Heart right ventricle (tissue), 16 donors: ENCODE measurements around the gene PRKAG1. TPM values are rescaled to one million over a fixed set of nuclear protein-coding genes. Genes with fewer than 3 reads are reported as not detected.

Source experiments
- ATAC-seq, 8 donors: fragments of 200-7000 bp; cut with Tn5 transposase; one replicate each; pipeline ENCODE4 v1.9.1; 2020; ENCODE audit warnings: mild to moderate bottlenecking in 8 of 8, moderate library complexity in 8 of 8, moderate number of reproducible peaks in 1 of 8
- DNase-seq, 2 donors: peaks; one replicate each; pipeline ENCODE4 v3.0.0-alpha.2; 2020
- H3K27ac ChIP-seq, 10 donors: fragments of 200-600 bp; sonication (generic) in 2 of 10; one replicate each; pipeline versions ENCODE4 v1.5.0 to v1.8.0; 2020 to 2022; ENCODE audit warnings: mild to moderate bottlenecking in 3 of 10
- H3K27me3 ChIP-seq, 7 donors: fragments of 200-600 bp; one replicate each; pipeline ENCODE4 v1.8.0; 2021 to 2022; ENCODE audit warnings: mild to moderate bottlenecking in 2 of 7
- H3K36me3 ChIP-seq, 9 donors: fragments of 200-600 bp; sonication (generic) in 1 of 9; one replicate each; pipeline versions ENCODE4 v1.5.0 to v1.8.0; 2020 to 2022; ENCODE audit warnings: mild to moderate bottlenecking in 2 of 9
- H3K4me1 ChIP-seq, 9 donors: fragments of 200-600 bp; sonication (generic) in 1 of 9; one replicate each; pipeline versions ENCODE4 v1.5.0 to v1.8.0; 2020 to 2022; ENCODE audit warnings: mild to moderate bottlenecking in 4 of 9
- H3K4me3 ChIP-seq, 10 donors: fragments of 200-600 bp; sonication (generic) in 2 of 10; one replicate each; pipeline versions ENCODE4 v1.5.0 to v1.8.0; 2020 to 2022; ENCODE audit warnings: mild to moderate bottlenecking in 7 of 10, moderate library complexity in 2 of 10
- H3K9me3 ChIP-seq, 11 donors: fragments of 200-600 bp in 10 of 11; sonication (generic) in 2 of 11; one replicate each; pipeline versions ENCODE4 v1.5.0 to v1.8.0; 2013 to 2022; ENCODE audit warnings: mild to moderate bottlenecking in 2 of 11, control low read depth in 1 of 11, moderate library complexity in 1 of 11
- CTCF ChIP-seq, 9 donors: fragments of 200-600 bp; sonication (generic) in 2 of 9; IDR thresholded peaks; one replicate each; pipeline versions ENCODE4 v1.5.0 to v1.8.0; 2021 to 2022; ENCODE audit warnings: antibody characterized with exemption in 9 of 9, mild to moderate bottlenecking in 5 of 9, moderate library complexity in 1 of 9
- WGBS, 2 donors: extraction: QIAGEN DNeasy Blood & Tissue Kit; methylation state at CpG; one replicate each; pipeline ENCODE4 v1.1.7; 2013; ENCODE audit warnings: inconsistent platforms in 1 of 2; 5-methylcytosine and 5-hydroxymethylcytosine counted together
- intact Hi-C, 10 donors: fragments of 100-400 bp; cut with DNase I; formaldehyde crosslinking; loops; one replicate each; pipeline versions ENCODE4 v1.11.1 to v1.14.2; 2022
- polyA plus RNA-seq, 2 donors: library from polyadenylated mRNA; stranded (reverse); fragments of 200-250 nt; gene quantifications; one replicate each; pipeline ENCODE4 v1.2.3, GENCODE V29; 2013
- total RNA-seq, 10 donors: library from RNA; stranded (reverse); fragmentation: NEBNext Ultra II Directional in 3 of 10; extraction: Animal tissue kit (Norgen Biotek cat#: 25700) in 3 of 10; gene quantifications; one replicate each; pipeline versions ENCODE4 v1.2.1 to v1.2.4, GENCODE V29; 2021 to 2023
- donor health status: Arrhythmogenic right ventricular cardiomyopathy.
- donor health status: ischemic (EF 13 %, LVEDD 7.1; RV severe dilation, severe dysfunction).
- donor health status: healthy with polysubstance abuse.
- donor health status: DM: no; HTN: yes; CAD: no.
- donor health status: DM: no; HTN: no; CAD: no.
- donor health status: ischemic (EF 25% LVEDD 6.9; RV normal size, moderate dysfunction).
- donor health status: ischemic (EF 25% LVEDD 5.7; RV mildly dilated, moderate dysfunction).
- donor health status: healthy.
- donor health status: DM: yes; HTN: yes; CAD: no.
- donor health status: Ischemic cardiomyopathy.
- donor health status: ischemic (EF 35%, LVEDD 5.7; RV mildly dilated, moderate dysfunction).
- donor health status: nonischemic (EF 11% LVEDD 7.7; RV severe dilation, severe dysfunction).
- donor health status: DM: yes; HTN: yes; CAD: no.
- donor health status: PGD.
- donor health status: ischemic (EF 29% LVEDD 5.4; RV normal size, mild dysfunction).
- donor health status: nonischemic (EF 23%, LVEDD 6.1; RV moderate dilation, normal function).

PRKAG1 gene
- total and polyA plus RNA-seq, 12 donors: 71.0 to 110 (median 95.6) TPM

- DNase-seq (no peak), ATAC-seq (no peak)
- H3K27me3 ChIP-seq: peaks cover 4 to 97% (median 74%) of the 10 kb centered on the region in 7 donors
- 58% methylated on average over 23 of the region's 23 CpGs for WGBS, 2 donors
- H3K4me1 ChIP-seq: peaks cover 0 to 20% (median 7%) of the 10 kb centered on the region in 9 donors
- H3K9me3 ChIP-seq: no peaks in the 10 kb centered on the region
- H3K36me3 ChIP-seq: no peaks in the 10 kb centered on the region
- intact Hi-C loops: loop anchor here in 3 of 10 donors (5.0 to 10.0 kb wide), 4 partner anchors 52 to 132 kb away; partner anchors contain the start of genes DDX23 (in 1 of the 3) and FKBP11 (in 1 of the 3)
- H3K4me3 ChIP-seq: no peak overlapping the region
- no peak overlapping the region for H3K27ac ChIP-seq
- no peak for TF ChIP-seq CTCF (IDR thresholded peaks at IDR 0.05)
Observed at GRCh38 chr12:48986720-48987291, 31.8 kb downstream of the PRKAG1 start.

GRCh38 chr12:48985901-48986300 lies 32.7 kb downstream of the PRKAG1 start:
- Histone ChIP-seq H3K27me3 (peaks cover 12 to 100% (median 77%) of the 10 kb centered on the region in 7 donors), H3K4me3 (no peak overlapping the region), H3K27ac (peak overlapping the region in 1 of 10 donors; percentile 30), H3K36me3 (no peaks in the 10 kb centered on the region), H3K4me1 (peaks cover 4 to 28% (median 14%) of the 10 kb centered on the region in 9 donors), H3K9me3 (no peaks in the 10 kb centered on the region)
- TF ChIP-seq CTCF (IDR thresholded peaks at IDR 0.05): no peak
- 60 to 63% methylated on average over 2 of the region's 2 CpGs for WGBS, 2 donors
- intact Hi-C loops: loop anchor here in 3 of 10 donors (5.0 to 10.0 kb wide), 4 partner anchors 51 to 131 kb away; partner anchors contain the start of genes DDX23 (in 1 of the 3) and FKBP11 (in 1 of the 3)
- ATAC-seq: peak in 1 of 8 donors; percentile 7
- no peak for DNase-seq

- ATAC-seq (peak; percentile 50 to 95 (median 84)), DNase-seq (peak; percentile 63 to 65)
- WGBS, 2 donors: 9 to 13% methylated on average over 10 of the region's 10 CpGs
- Histone ChIP-seq H3K9me3 (no peaks in the 10 kb centered on the region), H3K27ac (peak overlapping the region in 5 of 10 donors; percentile 15 to 47 (median 30)), H3K36me3 (no peaks in the 10 kb centered on the region), H3K27me3 (peaks cover 16 to 100% (median 77%) of the 10 kb centered on the region in 7 donors), H3K4me3 (peak overlapping the region in 4 of 10 donors; percentile 9 to 15 (median 14)), H3K4me1 (peaks cover 8 to 33% (median 18%) of the 10 kb centered on the region in 9 donors)
- TF ChIP-seq CTCF (IDR thresholded peaks at IDR 0.05): no peak
- intact Hi-C loops: loop anchor here in 3 of 10 donors (5.0 to 10.0 kb wide), 4 partner anchors 51 to 131 kb away; partner anchors contain the start of genes DDX23 (in 1 of the 3) and FKBP11 (in 1 of the 3)
Observed at GRCh38 chr12:48985475-48985897, 33.1 kb downstream of the PRKAG1 start.

GRCh38 chr12:48982397-48983080 lies 36.0 kb downstream of the PRKAG1 start:
- no peak for DNase-seq
- H3K27me3 ChIP-seq: peaks cover 40 to 100% (median 82%) of the 10 kb centered on the region in 7 donors
- intact Hi-C loops: loop anchor here in 3 of 10 donors (10.0 kb wide), 3 partner anchors 48 to 128 kb away; partner anchors contain the start of genes DDX23 (in 1 of the 3) and FKBP11 (in 1 of the 3)
- H3K4me1 ChIP-seq: peaks cover 33 to 57% (median 46%) of the 10 kb centered on the region in 9 donors
- no peak overlapping the region for H3K27ac ChIP-seq
- no peaks in the 10 kb centered on the region for H3K9me3 ChIP-seq
- TF ChIP-seq CTCF (IDR thresholded peaks at IDR 0.05): no peak
- H3K4me3 ChIP-seq: no peak overlapping the region
- ATAC-seq: no peak
- H3K36me3 ChIP-seq: no peaks in the 10 kb centered on the region
- 49 to 55% methylated on average over 6 of the region's 6 CpGs for WGBS, 2 donors
